Bronchial epithelial cell (primary cell): ENCODE results near the gene SLC16A1. TPM values are rescaled to one million over a fixed set of nuclear protein-coding genes. Genes with fewer than 3 reads are reported as not detected.

Source experiments
- DNase-seq: peaks from one replicate; pipeline ENCODE4 v3.0.0-alpha.2; 2010; ENCODE audit warnings: low read depth
- FAIRE-seq: peaks from 2 replicates; lab custom pipeline; 2011; peaks lifted over from hg19 to GRCh38; lab: Jason Lieb, UNC
- H3K27me3 ChIP-seq: 2 replicates; pipeline ENCODE4 v1.5.1; 2011; ENCODE audit warnings: low read length; ENCODE audit not compliant: control insufficient read depth, insufficient read depth
- H3K36me3 ChIP-seq: 2 replicates; pipeline ENCODE4 v1.5.1; 2011; ENCODE audit warnings: low read length; ENCODE audit not compliant: control insufficient read depth, insufficient read depth
- H3K4me3 ChIP-seq: 2 replicates; pipeline ENCODE4 v1.5.1; 2011; ENCODE audit warnings: mild to moderate bottlenecking, low read depth, low read length, control low read depth
- total RNA-seq: library from RNA; depleted of rRNA; stranded (reverse); fragments of >200 nt; gene quantifications from 2 replicates; pipeline ENCODE4 v1.2.1, GENCODE V29; 2014
- TF ChIP-seq, protein P1 (sequence below): IDR thresholded peaks from 2 replicates; pipeline ENCODE4 v1.5.1; 2011; ENCODE audit warnings: mild to moderate bottlenecking, moderate library complexity, low read length, control low read depth, inconsistent platforms; ENCODE audit not compliant: insufficient read depth, severe bottlenecking

SLC16A1 gene, protein sequence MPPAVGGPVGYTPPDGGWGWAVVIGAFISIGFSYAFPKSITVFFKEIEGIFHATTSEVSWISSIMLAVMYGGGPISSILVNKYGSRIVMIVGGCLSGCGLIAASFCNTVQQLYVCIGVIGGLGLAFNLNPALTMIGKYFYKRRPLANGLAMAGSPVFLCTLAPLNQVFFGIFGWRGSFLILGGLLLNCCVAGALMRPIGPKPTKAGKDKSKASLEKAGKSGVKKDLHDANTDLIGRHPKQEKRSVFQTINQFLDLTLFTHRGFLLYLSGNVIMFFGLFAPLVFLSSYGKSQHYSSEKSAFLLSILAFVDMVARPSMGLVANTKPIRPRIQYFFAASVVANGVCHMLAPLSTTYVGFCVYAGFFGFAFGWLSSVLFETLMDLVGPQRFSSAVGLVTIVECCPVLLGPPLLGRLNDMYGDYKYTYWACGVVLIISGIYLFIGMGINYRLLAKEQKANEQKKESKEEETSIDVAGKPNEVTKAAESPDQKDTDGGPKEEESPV
- 180 and 213 TPM in 2 replicates for total RNA-seq

DNA sequence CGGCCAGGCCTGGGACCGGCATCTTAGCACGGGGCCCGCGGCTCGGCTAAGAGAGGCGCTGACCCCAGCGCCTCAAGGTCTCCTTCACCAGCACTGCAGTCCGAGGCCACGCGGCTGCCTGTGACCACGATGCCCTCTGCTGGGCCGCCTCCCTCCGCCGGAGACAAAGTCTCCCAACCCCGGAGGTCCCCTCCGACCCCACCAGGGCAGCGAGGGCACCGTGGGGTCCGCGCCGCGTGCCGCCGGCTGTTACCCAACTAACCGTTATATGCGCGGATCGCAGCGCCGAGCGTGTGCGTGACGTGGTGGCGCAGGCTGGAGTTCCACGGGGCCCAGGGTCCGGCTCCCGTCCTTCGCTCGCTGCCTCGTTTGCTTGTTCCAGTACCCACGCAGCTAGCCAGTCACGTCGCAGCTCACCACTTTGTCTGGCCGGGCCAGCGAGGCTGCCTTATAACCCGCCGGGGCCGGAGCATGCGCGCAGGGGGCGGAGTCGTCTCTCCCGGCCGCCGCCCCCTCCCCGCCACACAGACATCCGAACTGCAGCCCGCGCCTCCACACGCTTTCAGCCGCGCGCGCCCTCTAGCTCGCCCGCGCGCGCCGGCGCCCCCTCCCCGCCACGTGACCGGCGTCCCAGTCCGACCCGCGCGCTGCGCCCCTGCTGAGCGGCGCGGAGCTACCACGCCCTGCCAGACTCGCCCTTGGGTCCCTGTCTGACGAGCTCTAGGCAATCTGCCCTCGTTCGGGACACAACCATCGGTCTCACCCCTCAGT, at the start of gene SLC16A1:
Gene SLC16A1 (minus strand): TSS at position 424 of the 771 bp plus-strand sequence. CDS start 26,888 bp downstream, outside the sequence.
- peak within 1 kb of the TSS; percentile 97 for H3K4me3 ChIP-seq
- no peaks in the 10 kb centered on the region for H3K27me3 ChIP-seq
- no peaks in the 10 kb centered on the region for H3K36me3 ChIP-seq
- TF ChIP-seq, protein P1, sequence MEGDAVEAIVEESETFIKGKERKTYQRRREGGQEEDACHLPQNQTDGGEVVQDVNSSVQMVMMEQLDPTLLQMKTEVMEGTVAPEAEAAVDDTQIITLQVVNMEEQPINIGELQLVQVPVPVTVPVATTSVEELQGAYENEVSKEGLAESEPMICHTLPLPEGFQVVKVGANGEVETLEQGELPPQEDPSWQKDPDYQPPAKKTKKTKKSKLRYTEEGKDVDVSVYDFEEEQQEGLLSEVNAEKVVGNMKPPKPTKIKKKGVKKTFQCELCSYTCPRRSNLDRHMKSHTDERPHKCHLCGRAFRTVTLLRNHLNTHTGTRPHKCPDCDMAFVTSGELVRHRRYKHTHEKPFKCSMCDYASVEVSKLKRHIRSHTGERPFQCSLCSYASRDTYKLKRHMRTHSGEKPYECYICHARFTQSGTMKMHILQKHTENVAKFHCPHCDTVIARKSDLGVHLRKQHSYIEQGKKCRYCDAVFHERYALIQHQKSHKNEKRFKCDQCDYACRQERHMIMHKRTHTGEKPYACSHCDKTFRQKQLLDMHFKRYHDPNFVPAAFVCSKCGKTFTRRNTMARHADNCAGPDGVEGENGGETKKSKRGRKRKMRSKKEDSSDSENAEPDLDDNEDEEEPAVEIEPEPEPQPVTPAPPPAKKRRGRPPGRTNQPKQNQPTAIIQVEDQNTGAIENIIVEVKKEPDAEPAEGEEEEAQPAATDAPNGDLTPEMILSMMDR = peak; percentile 38
- FAIRE-seq (no peak), DNase-seq (peak; percentile 72)

DNA sequence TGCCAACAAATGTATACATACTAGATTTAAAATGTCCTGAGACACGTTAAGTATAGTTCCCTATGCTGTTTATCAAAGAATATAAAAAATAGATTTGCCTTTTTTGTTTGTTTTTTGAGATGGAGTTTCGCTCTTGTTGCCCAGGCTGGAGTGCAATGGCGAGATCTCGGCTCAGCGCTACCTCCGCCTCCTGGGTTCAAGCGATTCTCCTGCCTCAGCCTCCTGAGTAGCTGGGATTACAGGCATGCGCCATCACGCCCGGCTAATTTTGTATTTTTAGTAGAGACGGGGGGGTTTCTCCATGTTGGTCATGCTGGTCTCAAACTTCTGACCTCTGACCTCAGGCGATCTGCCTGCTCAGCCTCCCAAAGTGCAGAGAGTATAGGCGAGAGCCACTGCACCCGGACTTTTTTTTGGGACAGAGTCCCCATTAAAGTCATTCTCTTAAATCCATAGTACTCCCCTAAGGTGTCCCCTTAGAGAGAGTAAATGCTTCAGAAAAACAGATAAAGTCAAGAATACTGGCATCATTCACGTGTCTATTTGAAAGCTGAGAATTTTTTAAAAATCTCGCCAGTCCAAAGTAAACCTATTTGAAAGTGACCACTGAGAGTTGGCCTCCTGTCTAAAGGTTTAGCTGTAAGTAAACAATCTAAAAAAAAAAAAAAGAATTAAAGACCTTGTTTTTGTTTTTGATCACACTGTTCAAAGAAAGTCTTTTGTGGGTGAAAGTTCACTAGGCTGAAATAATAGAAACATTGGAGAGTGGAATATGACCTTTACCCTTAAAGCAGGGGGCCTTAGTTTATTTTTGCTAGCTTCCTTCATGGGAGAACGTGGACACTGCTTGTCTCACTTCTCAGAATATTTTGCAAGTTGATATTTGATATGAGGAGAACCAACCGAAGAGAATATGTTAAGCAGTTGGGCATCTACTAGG, 48.0 kb upstream of the SLC16A1 start:
- FAIRE-seq = no peak
- H3K4me3 ChIP-seq = no peak overlapping the region
- TF ChIP-seq, protein P1 = no peak
- no peak for DNase-seq
- H3K36me3 ChIP-seq = no peaks in the 10 kb centered on the region
- H3K27me3 ChIP-seq = no peaks in the 10 kb centered on the region

DNA sequence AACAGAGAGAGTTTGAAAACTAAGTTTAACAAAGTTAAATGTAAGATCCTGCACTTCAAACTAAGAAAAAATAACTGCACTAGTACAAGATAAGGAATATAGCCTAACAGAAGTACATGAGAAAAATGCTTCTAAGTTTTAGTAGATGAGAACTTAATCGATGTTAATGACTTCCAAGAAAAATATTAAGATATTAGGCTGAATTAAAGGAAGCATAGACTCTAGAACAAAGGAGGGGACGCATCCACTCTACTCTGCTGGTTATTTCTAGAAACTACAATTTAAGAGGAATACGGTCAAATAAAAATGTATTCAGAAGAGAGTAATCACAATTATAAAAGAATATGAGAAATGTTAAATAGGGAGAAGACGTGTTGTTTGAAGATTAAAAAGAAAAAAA, 46.3 kb upstream of the SLC16A1 start:
- Histone ChIP-seq H3K36me3 (no peaks in the 10 kb centered on the region), H3K27me3 (no peaks in the 10 kb centered on the region), H3K4me3 (no peak overlapping the region)
- FAIRE-seq (no peak), DNase-seq (no peak)
- TF ChIP-seq, protein P1 = no peak

DNA sequence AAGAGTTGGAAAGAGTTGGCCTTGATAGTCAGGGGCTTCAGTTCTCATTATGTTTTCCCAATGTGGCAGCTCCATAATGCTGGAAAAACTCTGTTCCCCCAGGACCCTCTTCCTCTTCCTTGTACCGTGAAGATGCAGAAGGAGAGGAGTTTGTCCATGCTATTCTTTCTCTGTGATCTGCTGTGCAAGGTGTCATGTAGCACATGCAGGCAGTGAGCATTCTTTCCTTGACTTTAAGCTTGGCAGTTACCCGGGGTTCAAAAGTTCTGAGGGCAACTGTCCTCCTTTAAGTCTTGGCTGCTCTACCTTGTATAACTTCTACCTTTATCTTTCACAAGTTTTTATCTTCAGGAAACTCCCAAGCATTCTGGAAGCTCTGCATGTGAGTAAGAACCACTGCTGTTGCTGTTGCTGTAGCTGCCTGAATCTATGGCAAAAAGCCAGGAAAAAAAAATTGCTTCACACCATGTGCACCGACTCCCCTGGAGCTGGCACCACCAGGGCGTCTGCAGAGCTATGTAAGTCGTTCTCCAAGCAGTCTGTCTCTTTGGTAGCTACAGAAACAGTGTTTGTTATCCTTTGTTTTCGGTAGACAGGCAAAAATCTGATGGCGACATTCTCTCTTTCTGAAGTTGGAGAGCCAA, 42.7 kb upstream of the SLC16A1 start:
- no peak overlapping the region for H3K4me3 ChIP-seq
- no peaks in the 10 kb centered on the region for H3K27me3 ChIP-seq
- no peak for FAIRE-seq
- no peaks in the 10 kb centered on the region for H3K36me3 ChIP-seq
- peak; percentile 85 for DNase-seq
- TF ChIP-seq, protein P1 = no peak

DNA sequence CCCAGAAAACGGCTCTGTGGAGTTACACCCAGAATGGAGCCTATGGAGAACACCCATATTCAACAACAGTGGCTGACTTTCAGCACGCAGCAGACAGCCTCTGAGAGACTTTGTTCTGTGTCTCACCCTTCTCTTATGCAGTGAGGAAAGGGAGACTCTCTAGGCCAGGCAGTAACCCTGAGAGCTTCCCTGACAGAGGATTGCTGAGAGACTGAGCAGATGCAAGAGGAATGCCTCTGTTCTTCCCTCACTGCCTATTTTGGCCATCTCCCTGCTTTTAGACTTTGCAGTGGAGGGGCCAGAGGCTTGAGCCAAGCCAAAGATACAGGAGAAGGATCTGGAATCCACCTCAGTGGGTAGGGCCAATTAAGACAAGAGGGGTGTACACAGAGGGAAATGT, 41.8 kb upstream of the SLC16A1 start:
- Histone ChIP-seq H3K27me3 (no peaks in the 10 kb centered on the region), H3K4me3 (no peak overlapping the region), H3K36me3 (no peaks in the 10 kb centered on the region)
- TF ChIP-seq, protein P1 = no peak
- FAIRE-seq (no peak), DNase-seq (no peak)
